WTC11 (cell line): ENCODE data around the gene CTH.

Source experiments
- ATF2 ChIP-seq: sonication (generic); formaldehyde crosslinking; IDR thresholded peaks from 2 replicates; pipeline ENCODE4 v1.8.1; 2022; ENCODE audit warnings: low read depth, missing genetic modification reagents, borderline replicate concordance
- FOXP1 ChIP-seq: sonication (generic); formaldehyde crosslinking; IDR thresholded peaks from 2 replicates; pipeline ENCODE4 v1.8.0; 2022; ENCODE audit warnings: missing genetic modification reagents, mild to moderate bottlenecking, moderate library complexity, borderline replicate concordance
- NFYB ChIP-seq: sonication (generic); formaldehyde crosslinking; conservative IDR thresholded peaks from 2 replicates; pipeline ENCODE4 v1.8.0; 2022; ENCODE audit warnings: low read depth, missing genetic modification reagents
- RELA ChIP-seq: sonication (generic); formaldehyde crosslinking; IDR thresholded peaks from 2 replicates; pipeline ENCODE4 v1.8.1; 2022; ENCODE audit warnings: missing genetic modification reagents, mild to moderate bottlenecking, borderline replicate concordance
- RORB ChIP-seq: fragments of 250-450 bp; sonication (Bioruptor Pico); IDR thresholded peaks from 2 replicates; pipeline ENCODE4 v1.9.0; 2021; ENCODE audit warnings: mild to moderate bottlenecking
- SMAD4 ChIP-seq: sonication (generic); formaldehyde crosslinking; IDR thresholded peaks from 2 replicates; pipeline ENCODE4 v1.8.0; 2022; ENCODE audit warnings: mild to moderate bottlenecking, missing genetic modification reagents
- SP1 ChIP-seq: sonication (generic); formaldehyde crosslinking; conservative IDR thresholded peaks from 2 replicates; pipeline ENCODE4 v1.8.1; 2022; ENCODE audit warnings: missing genetic modification reagents
- TCF7 ChIP-seq: sonication (generic); formaldehyde crosslinking; IDR thresholded peaks from 2 replicates; pipeline ENCODE4 v1.8.0; 2022; ENCODE audit warnings: mild to moderate bottlenecking, low read depth, missing genetic modification reagents, moderate library complexity
- ZNF121 ChIP-seq: sonication (generic); formaldehyde crosslinking; IDR thresholded peaks from 2 replicates; pipeline ENCODE4 v1.8.0; 2023; ENCODE audit warnings: missing genetic modification reagents
- ZNF512 ChIP-seq: sonication (generic); formaldehyde crosslinking; IDR thresholded peaks from 2 replicates; pipeline ENCODE4 v1.8.1; 2022; ENCODE audit warnings: missing genetic modification reagents, borderline replicate concordance
- TF ChIP-seq, protein P1 (sequence below): fragments of 200-600 bp; IDR thresholded peaks from 2 replicates; pipeline ENCODE4 v1.8.0; 2022; ENCODE audit warnings: antibody characterized with exemption
- TF ChIP-seq, protein P2 (sequence below): sonication (generic); formaldehyde crosslinking; IDR thresholded peaks from 2 replicates; pipeline ENCODE4 v1.8.0; 2022; ENCODE audit warnings: mild to moderate bottlenecking, missing genetic modification reagents
- TF ChIP-seq, protein P3 (sequence below): sonication (generic); formaldehyde crosslinking; IDR thresholded peaks from 2 replicates; pipeline ENCODE4 v1.8.0; 2022; ENCODE audit warnings: mild to moderate bottlenecking, missing genetic modification reagents

- TF ChIP-seq, protein P1, sequence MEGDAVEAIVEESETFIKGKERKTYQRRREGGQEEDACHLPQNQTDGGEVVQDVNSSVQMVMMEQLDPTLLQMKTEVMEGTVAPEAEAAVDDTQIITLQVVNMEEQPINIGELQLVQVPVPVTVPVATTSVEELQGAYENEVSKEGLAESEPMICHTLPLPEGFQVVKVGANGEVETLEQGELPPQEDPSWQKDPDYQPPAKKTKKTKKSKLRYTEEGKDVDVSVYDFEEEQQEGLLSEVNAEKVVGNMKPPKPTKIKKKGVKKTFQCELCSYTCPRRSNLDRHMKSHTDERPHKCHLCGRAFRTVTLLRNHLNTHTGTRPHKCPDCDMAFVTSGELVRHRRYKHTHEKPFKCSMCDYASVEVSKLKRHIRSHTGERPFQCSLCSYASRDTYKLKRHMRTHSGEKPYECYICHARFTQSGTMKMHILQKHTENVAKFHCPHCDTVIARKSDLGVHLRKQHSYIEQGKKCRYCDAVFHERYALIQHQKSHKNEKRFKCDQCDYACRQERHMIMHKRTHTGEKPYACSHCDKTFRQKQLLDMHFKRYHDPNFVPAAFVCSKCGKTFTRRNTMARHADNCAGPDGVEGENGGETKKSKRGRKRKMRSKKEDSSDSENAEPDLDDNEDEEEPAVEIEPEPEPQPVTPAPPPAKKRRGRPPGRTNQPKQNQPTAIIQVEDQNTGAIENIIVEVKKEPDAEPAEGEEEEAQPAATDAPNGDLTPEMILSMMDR, result no peak
- TF ChIP-seq NFYB (CRISPR knock-in tag) (no peak), SP1 (no peak), FOXP1 (CRISPR knock-in tag) (no peak), RELA (no peak), RORB (CRISPR knock-in tag) (no peak), ATF2 (no peak), SMAD4 (CRISPR knock-in tag) (no peak), ZNF512 (no peak), ZNF121 (CRISPR knock-in tag) (no peak), TCF7 (CRISPR knock-in tag) (no peak)
- TF ChIP-seq, protein P2, sequence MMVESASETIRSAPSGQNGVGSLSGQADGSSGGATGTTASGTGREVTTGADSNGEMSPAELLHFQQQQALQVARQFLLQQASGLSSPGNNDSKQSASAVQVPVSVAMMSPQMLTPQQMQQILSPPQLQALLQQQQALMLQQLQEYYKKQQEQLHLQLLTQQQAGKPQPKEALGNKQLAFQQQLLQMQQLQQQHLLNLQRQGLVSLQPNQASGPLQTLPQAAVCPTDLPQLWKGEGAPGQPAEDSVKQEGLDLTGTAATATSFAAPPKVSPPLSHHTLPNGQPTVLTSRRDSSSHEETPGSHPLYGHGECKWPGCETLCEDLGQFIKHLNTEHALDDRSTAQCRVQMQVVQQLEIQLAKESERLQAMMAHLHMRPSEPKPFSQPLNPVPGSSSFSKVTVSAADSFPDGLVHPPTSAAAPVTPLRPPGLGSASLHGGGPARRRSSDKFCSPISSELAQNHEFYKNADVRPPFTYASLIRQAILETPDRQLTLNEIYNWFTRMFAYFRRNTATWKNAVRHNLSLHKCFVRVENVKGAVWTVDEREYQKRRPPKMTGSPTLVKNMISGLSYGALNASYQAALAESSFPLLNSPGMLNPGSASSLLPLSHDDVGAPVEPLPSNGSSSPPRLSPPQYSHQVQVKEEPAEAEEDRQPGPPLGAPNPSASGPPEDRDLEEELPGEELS, result no peak
- TF ChIP-seq, protein P3, sequence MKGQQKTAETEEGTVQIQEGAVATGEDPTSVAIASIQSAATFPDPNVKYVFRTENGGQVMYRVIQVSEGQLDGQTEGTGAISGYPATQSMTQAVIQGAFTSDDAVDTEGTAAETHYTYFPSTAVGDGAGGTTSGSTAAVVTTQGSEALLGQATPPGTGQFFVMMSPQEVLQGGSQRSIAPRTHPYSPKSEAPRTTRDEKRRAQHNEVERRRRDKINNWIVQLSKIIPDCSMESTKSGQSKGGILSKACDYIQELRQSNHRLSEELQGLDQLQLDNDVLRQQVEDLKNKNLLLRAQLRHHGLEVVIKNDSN (CRISPR knock-in tag), result no peak
These were observed 25.6 kb upstream of the CTH start for GRCh38 chr1:70385477-70385876.
